HepG2 (cell line): Measurements from ENCODE around the gene CAPS. TPM values are rescaled to one million over a fixed set of nuclear protein-coding genes. Genes with fewer than 3 reads are reported as not detected.

Source experiments
- ARID2 ChIP-seq: sonication (generic); formaldehyde crosslinking; IDR thresholded peaks from 2 replicates; pipeline ENCODE4 v1.8.1; 2022; ENCODE audit warnings: mild to moderate bottlenecking, missing genetic modification reagents, borderline replicate concordance
- BRD4 ChIP-seq: sonication (generic); formaldehyde crosslinking; IDR thresholded peaks from 2 replicates; pipeline ENCODE4 v1.4.0; 2020; ENCODE audit warnings: missing genetic modification reagents
- ELF1 ChIP-seq: sonication (generic); formaldehyde crosslinking; IDR thresholded peaks from 2 replicates; pipeline ENCODE4 v1.4.0; 2020; ENCODE audit warnings: missing genetic modification reagents
- HNF4A ChIP-seq: sonication (generic); formaldehyde crosslinking; IDR thresholded peaks from 2 replicates; pipeline ENCODE4 v1.4.0; 2020; ENCODE audit warnings: missing genetic modification reagents
- KDM5A ChIP-seq: fragments of 200-600 bp; sonication (generic); IDR thresholded peaks from 2 replicates; pipeline ENCODE4 v1.7.0; 2018; ENCODE audit warnings: antibody characterized with exemption, mild to moderate bottlenecking, low read length, borderline replicate concordance
- NRL ChIP-seq: sonication (generic); formaldehyde crosslinking; IDR thresholded peaks from 2 replicates; pipeline ENCODE4 v1.5.0; 2020; ENCODE audit warnings: missing genetic modification reagents, mild to moderate bottlenecking, moderate library complexity, borderline replicate concordance
- PCBP2 ChIP-seq: fragments of 200-400 bp; formaldehyde crosslinking; optimal IDR thresholded peaks from 2 replicates; pipeline ENCODE3; 2018; ENCODE audit warnings: low read length, low read depth; ENCODE audit not compliant: poor library complexity, severe bottlenecking
- PLRG1 ChIP-seq: fragments of 450-650 bp; conservative IDR thresholded peaks from 2 replicates; pipeline ENCODE4 v1.6.1; 2016
- RBFOX2 ChIP-seq: fragments of 200-400 bp; formaldehyde crosslinking; IDR thresholded peaks from 2 replicates; pipeline ENCODE4 v1.6.1; 2017; ENCODE audit warnings: low read depth, mild to moderate bottlenecking, low read length
- SALL1 ChIP-seq: sonication (generic); formaldehyde crosslinking; IDR thresholded peaks from 2 replicates; pipeline ENCODE4 v1.8.0; 2022; ENCODE audit warnings: mild to moderate bottlenecking, missing genetic modification reagents
- SMYD3 ChIP-seq: sonication (generic); formaldehyde crosslinking; IDR thresholded peaks from 2 replicates; pipeline ENCODE4 v1.8.1; 2023; ENCODE audit warnings: mild to moderate bottlenecking, missing genetic modification reagents
- SNAI1 ChIP-seq: sonication (generic); formaldehyde crosslinking; IDR thresholded peaks from 2 replicates; pipeline ENCODE4 v1.5.0; 2020; ENCODE audit warnings: mild to moderate bottlenecking, missing genetic modification reagents, borderline replicate concordance
- SP4 ChIP-seq: sonication (generic); formaldehyde crosslinking; IDR thresholded peaks from 2 replicates; pipeline ENCODE4 v1.8.1; 2023; ENCODE audit warnings: mild to moderate bottlenecking, missing genetic modification reagents
- YEATS2 ChIP-seq: sonication (generic); formaldehyde crosslinking; IDR thresholded peaks from 2 replicates; pipeline ENCODE4 v1.4.0; 2020; ENCODE audit warnings: missing genetic modification reagents, borderline replicate concordance
- ZEB1 ChIP-seq: IDR thresholded peaks from 2 replicates; pipeline ENCODE4 v1.6.1; 2012; ENCODE audit warnings: mild to moderate bottlenecking, low read depth, inconsistent platforms; ENCODE audit not compliant: insufficient replicate concordance
- ZMAT3 ChIP-seq: sonication (generic); formaldehyde crosslinking; conservative IDR thresholded peaks from 2 replicates; pipeline ENCODE4 v1.7.0; 2021; ENCODE audit warnings: missing genetic modification reagents
- ZNF230 ChIP-seq: sonication (generic); formaldehyde crosslinking; IDR thresholded peaks from 2 replicates; pipeline ENCODE4 v1.4.0; 2020; ENCODE audit warnings: mild to moderate bottlenecking, missing genetic modification reagents
- ZNF264 ChIP-seq: sonication (generic); formaldehyde crosslinking; IDR thresholded peaks from 2 replicates; pipeline ENCODE4 v1.4.0; 2020; ENCODE audit warnings: missing genetic modification reagents
- ZNF766 ChIP-seq: sonication (generic); formaldehyde crosslinking; IDR thresholded peaks from 2 replicates; pipeline ENCODE4 v1.5.0; 2020; ENCODE audit warnings: missing genetic modification reagents, borderline replicate concordance
- ZNF816 ChIP-seq: sonication (generic); formaldehyde crosslinking; IDR thresholded peaks from 2 replicates; pipeline ENCODE4 v1.8.0; 2022; ENCODE audit warnings: missing genetic modification reagents, mild to moderate bottlenecking, borderline replicate concordance
- ZSCAN30 ChIP-seq: sonication (generic); formaldehyde crosslinking; IDR thresholded peaks from 2 replicates; pipeline ENCODE4 v1.5.0; 2020; ENCODE audit warnings: mild to moderate bottlenecking, missing genetic modification reagents
- polyA plus RNA-seq, 8 experiments: library from polyadenylated mRNA; depleted of rRNA in 3 of 8; stranded (reverse) in 7 of 8; unstranded in 1 of 8; fragments of >200 nt; fragmentation: Illumina TruSeq in 4 of 8; extraction: Trizol in 4 of 8; gene quantifications; 2 replicates each; pipeline versions ENCODE4 v1.2.1 to v1.2.3, GENCODE V29; 2011 to 2016; ENCODE audit warnings: low read depth in 4 of 8, missing spikeins in 1 of 8, mixed read lengths in 1 of 8; ENCODE audit not compliant: insufficient read depth in 1 of 8
- total RNA-seq, 5 experiments: library from RNA; depleted of rRNA; stranded (reverse); fragments of >200 nt; fragmentation: Illumina TruSeq; extraction: Trizol; gene quantifications; 2 replicates each; pipeline ENCODE4 v1.2.3, GENCODE V29; 2016; ENCODE audit warnings: low read depth in 1 of 5
- TF ChIP-seq, protein P1 (sequence below): sonication (generic); formaldehyde crosslinking; IDR thresholded peaks from 2 replicates; pipeline ENCODE4 v1.9.0; 2021; ENCODE audit warnings: missing genetic modification reagents, borderline replicate concordance
- TF ChIP-seq, protein P2 (sequence below): IDR thresholded peaks from 2 replicates; pipeline ENCODE4 v1.6.1; 2016; ENCODE audit warnings: mild to moderate bottlenecking
- TF ChIP-seq, protein P3 (sequence below): sonication (generic); formaldehyde crosslinking; IDR thresholded peaks from 2 replicates; pipeline ENCODE4 v1.4.0; 2020; ENCODE audit warnings: mild to moderate bottlenecking, missing genetic modification reagents
- TF ChIP-seq, protein P4 (sequence below): IDR thresholded peaks from 2 replicates; pipeline ENCODE4 v1.6.1; 2016

The CAPS gene
- total and polyA plus RNA-seq, 2 of the 13 experiments (the other 11 are each of a cell fraction or from before 2014, with no cell fraction given), result 3.1 TPM

DNA sequence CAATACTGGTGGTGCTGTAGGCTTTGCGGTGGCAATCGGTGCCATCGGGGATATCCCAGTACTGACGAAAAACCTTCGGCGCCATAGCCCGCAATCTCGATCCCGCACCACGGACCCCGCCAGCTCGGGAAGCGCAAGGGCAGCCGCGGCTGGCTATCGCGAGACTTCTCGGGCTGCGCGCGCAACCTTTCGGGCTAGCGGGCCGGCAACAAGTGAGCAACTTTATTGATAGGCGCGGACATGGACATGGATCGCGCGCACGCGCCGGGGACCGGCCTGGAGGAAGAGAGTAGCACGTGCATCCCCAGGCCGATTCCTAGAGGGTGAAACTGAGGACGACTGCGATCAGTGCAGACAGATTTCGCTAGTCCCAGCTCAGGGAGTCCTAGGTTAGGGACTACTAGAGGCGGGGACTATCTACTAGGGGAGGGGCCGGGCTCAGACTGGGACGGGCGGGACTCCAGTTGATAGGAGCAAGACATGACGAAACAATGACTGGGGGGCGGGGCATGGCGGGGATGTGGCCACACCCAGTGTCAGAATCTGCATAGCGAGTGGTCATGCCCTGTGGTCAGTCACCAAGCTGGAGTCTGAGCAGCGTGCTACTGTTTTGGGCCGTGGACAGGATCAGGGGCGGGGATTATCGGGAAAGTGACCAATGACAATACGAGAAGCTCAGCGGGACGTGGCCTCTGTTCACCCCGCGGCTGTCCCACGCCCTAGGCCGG, 10.3 kb upstream of the CAPS start, which contains the start of gene NDUFA11 (continued):
- TF ChIP-seq, protein P1, sequence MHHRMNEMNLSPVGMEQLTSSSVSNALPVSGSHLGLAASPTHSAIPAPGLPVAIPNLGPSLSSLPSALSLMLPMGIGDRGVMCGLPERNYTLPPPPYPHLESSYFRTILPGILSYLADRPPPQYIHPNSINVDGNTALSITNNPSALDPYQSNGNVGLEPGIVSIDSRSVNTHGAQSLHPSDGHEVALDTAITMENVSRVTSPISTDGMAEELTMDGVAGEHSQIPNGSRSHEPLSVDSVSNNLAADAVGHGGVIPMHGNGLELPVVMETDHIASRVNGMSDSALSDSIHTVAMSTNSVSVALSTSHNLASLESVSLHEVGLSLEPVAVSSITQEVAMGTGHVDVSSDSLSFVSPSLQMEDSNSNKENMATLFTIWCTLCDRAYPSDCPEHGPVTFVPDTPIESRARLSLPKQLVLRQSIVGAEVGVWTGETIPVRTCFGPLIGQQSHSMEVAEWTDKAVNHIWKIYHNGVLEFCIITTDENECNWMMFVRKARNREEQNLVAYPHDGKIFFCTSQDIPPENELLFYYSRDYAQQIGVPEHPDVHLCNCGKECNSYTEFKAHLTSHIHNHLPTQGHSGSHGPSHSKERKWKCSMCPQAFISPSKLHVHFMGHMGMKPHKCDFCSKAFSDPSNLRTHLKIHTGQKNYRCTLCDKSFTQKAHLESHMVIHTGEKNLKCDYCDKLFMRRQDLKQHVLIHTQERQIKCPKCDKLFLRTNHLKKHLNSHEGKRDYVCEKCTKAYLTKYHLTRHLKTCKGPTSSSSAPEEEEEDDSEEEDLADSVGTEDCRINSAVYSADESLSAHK (CRISPR knock-in tag), result no peak
- TF ChIP-seq SALL1 (CRISPR knock-in tag) (peak; percentile 85), ZEB1 (no peak), KDM5A (peak; percentile 96), YEATS2 (CRISPR knock-in tag) (peak; percentile 100), ELF1 (CRISPR knock-in tag) (peak; percentile 74; the same call in 1 of the 2 replicates), SNAI1 (CRISPR knock-in tag) (no peak), ZMAT3 (CRISPR knock-in tag) (0 out of 2 replicates have a peak, but pooled peaks have one; percentile 95), ZNF766 (CRISPR knock-in tag) (no peak), ZSCAN30 (CRISPR knock-in tag) (no peak), SP4 (peak; percentile 94), NRL (peak; percentile 92), PLRG1 (no peak), PCBP2 (no peak), SMYD3 (no peak), ZNF230 (CRISPR knock-in tag) (peak; percentile 85; the same call in 1 of the 2 replicates), ARID2 (CRISPR knock-in tag) (no peak), ZNF264 (CRISPR knock-in tag) (no peak), ZNF816 (peak; percentile 83; the same call in 1 of the 2 replicates), BRD4 (peak; percentile 74), HNF4A (CRISPR knock-in tag) (0 out of 2 replicates have a peak, but pooled peaks have one; percentile 8), RBFOX2 (peak; percentile 94)
- TF ChIP-seq, protein P2, sequence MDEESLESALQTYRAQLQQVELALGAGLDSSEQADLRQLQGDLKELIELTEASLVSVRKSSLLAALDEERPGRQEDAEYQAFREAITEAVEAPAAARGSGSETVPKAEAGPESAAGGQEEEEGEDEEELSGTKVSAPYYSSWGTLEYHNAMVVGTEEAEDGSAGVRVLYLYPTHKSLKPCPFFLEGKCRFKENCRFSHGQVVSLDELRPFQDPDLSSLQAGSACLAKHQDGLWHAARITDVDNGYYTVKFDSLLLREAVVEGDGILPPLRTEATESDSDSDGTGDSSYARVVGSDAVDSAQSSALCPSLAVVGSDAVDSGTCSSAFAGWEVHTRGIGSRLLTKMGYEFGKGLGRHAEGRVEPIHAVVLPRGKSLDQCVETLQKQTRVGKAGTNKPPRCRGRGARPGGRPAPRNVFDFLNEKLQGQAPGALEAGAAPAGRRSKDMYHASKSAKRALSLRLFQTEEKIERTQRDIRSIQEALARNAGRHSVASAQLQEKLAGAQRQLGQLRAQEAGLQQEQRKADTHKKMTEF (CRISPR knock-in tag), result peak; percentile 93
- TF ChIP-seq, protein P3, sequence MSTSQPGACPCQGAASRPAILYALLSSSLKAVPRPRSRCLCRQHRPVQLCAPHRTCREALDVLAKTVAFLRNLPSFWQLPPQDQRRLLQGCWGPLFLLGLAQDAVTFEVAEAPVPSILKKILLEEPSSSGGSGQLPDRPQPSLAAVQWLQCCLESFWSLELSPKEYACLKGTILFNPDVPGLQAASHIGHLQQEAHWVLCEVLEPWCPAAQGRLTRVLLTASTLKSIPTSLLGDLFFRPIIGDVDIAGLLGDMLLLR (CRISPR knock-in tag), result 0 out of 2 replicates have a peak, but pooled peaks have one; percentile 86
- TF ChIP-seq, protein P4, sequence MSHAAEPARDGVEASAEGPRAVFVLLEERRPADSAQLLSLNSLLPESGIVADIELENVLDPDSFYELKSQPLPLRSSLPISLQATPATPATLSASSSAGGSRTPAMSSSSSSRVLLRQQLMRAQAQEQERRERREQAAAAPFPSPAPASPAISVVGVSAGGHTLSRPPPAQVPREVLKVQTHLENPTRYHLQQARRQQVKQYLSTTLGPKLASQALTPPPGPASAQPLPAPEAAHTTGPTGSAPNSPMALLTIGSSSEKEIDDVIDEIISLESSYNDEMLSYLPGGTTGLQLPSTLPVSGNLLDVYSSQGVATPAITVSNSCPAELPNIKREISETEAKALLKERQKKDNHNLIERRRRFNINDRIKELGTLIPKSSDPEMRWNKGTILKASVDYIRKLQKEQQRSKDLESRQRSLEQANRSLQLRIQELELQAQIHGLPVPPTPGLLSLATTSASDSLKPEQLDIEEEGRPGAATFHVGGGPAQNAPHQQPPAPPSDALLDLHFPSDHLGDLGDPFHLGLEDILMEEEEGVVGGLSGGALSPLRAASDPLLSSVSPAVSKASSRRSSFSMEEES (CRISPR knock-in tag), result 0 out of 2 replicates have a peak, but pooled peaks have one; percentile 37
